IMR-90 (cell line): ENCODE data around the gene TXNL4A. TPM values are rescaled to one million over a fixed set of nuclear protein-coding genes. Genes with fewer than 3 reads are reported as not detected.
A peak's percentile ranks its signal among the peaks of the same experiment; 100 is the strongest.

ENCODE experiments used
- ATAC-seq: fragments of 200-7000 bp; cut with Tn5 transposase; 2 replicates; pipeline ENCODE4 v1.9.1; 2020; ENCODE audit warnings: low read depth, mild to moderate bottlenecking, moderate library complexity
- BruUV-seq: library from RNA; stranded (reverse); fragments of 400-500 nt; replicated peaks from 2 replicates; lab custom pipeline; 2021; lab: Mats Ljungman, UMichigan
- CTCF ChIA-PET: fragments of 300-600 bp; formaldehyde crosslinking; extraction: SDS; loops from one replicate; lab custom pipeline; 2021; ENCODE audit warnings: antibody characterized with exemption; lab: Yijun Ruan, JAX
- POLR2A ChIA-PET: fragments of 300-600 bp; sonication (Branson Sonifier 250); formaldehyde crosslinking; loops from one replicate; lab custom pipeline; 2022; ENCODE audit warnings: antibody characterized with exemption; ENCODE audit not compliant: unreplicated experiment; lab: Charles Lee
- DNase-seq: peaks from one replicate; pipeline ENCODE4 v3.0.0; 2013
- H2AFZ ChIP-seq: replicated peaks from 2 replicates; pipeline ENCODE3; 2013; ENCODE audit warnings: low read length, mild to moderate bottlenecking; ENCODE audit not compliant: poor library complexity
- H2AK5ac ChIP-seq: 2 replicates; pipeline ENCODE4 v1.6.1; 2013; ENCODE audit warnings: low read depth, low read length, inconsistent platforms
- H2AK9ac ChIP-seq: replicated peaks from 2 replicates; pipeline ENCODE3; 2013; ENCODE audit warnings: mild to moderate bottlenecking, low read depth, low read length, moderate library complexity; ENCODE audit not compliant: poor library complexity
- H2BK120ac ChIP-seq: 2 replicates; pipeline ENCODE4 v1.6.1; 2013; ENCODE audit warnings: low read depth, low read length, inconsistent platforms
- H2BK15ac ChIP-seq: 3 replicates; pipeline ENCODE4 v1.6.1; 2013; ENCODE audit warnings: low read depth, low read length, inconsistent platforms
- H2BK20ac ChIP-seq: 2 replicates; pipeline ENCODE4 v1.6.1; 2013; ENCODE audit warnings: low read depth, mild to moderate bottlenecking, inconsistent platforms, low read length, moderate library complexity
- H2BK5ac ChIP-seq: 2 replicates; pipeline ENCODE4 v1.6.1; 2013; ENCODE audit warnings: mild to moderate bottlenecking, low read depth, low read length, inconsistent platforms; ENCODE audit not compliant: poor library complexity, severe bottlenecking
- H3K14ac ChIP-seq: replicated peaks from 2 replicates; pipeline ENCODE4 v1.6.1; 2013; ENCODE audit warnings: low read depth, low read length, inconsistent platforms
- H3K18ac ChIP-seq: 2 replicates; pipeline ENCODE4 v1.6.1; 2013; ENCODE audit warnings: low read depth, low read length, control low read depth
- H3K23ac ChIP-seq: 2 replicates; pipeline ENCODE4 v1.6.1; 2013; ENCODE audit warnings: low read depth, low read length, inconsistent platforms
- H3K27ac ChIP-seq: 2 replicates; pipeline ENCODE4 v1.5.1; 2013; ENCODE audit warnings: mild to moderate bottlenecking, control low read depth, low read length; ENCODE audit not compliant: insufficient read depth
- H3K27me3 ChIP-seq: 2 replicates; pipeline ENCODE4 v1.6.1; 2013; ENCODE audit warnings: low read length; ENCODE audit not compliant: control insufficient read depth, insufficient read depth
- H3K36me3 ChIP-seq: 2 replicates; pipeline ENCODE4 v1.6.1; 2013; ENCODE audit warnings: low read length, mixed read lengths; ENCODE audit not compliant: control insufficient read depth, insufficient read depth
- H3K4ac ChIP-seq: 2 replicates; pipeline ENCODE4 v1.6.1; 2013; ENCODE audit warnings: low read depth, low read length, inconsistent platforms
- H3K4me1 ChIP-seq: 2 replicates; pipeline ENCODE4 v1.6.1; 2013; ENCODE audit warnings: low read length, mixed read lengths; ENCODE audit not compliant: control insufficient read depth, insufficient read depth
- H3K4me2 ChIP-seq: 2 replicates; pipeline ENCODE4 v1.6.1; 2013; ENCODE audit warnings: low read depth, mild to moderate bottlenecking, control low read depth, low read length, moderate library complexity
- H3K4me3 ChIP-seq: 2 replicates; pipeline ENCODE4 v1.5.1; 2013; ENCODE audit warnings: low read depth, mild to moderate bottlenecking, control low read depth, low read length, moderate library complexity; ENCODE audit not compliant: insufficient read depth
- H3K56ac ChIP-seq: 2 replicates; pipeline ENCODE4 v1.6.1; 2013; ENCODE audit warnings: low read length, inconsistent platforms; ENCODE audit not compliant: insufficient read depth; ENCODE audit errors: extremely low read depth
- H3K79me1 ChIP-seq, 2 experiments: 2 replicates each; pipeline ENCODE4 v1.6.1; 2013; ENCODE audit warnings: low read length in 2 of 2, inconsistent platforms in 1 of 2, low read depth in 1 of 2
- H3K9ac ChIP-seq: 2 replicates; pipeline ENCODE4 v1.6.1; 2013; ENCODE audit warnings: low read depth, low read length, control low read depth
- H3K9me1 ChIP-seq: 2 replicates; pipeline ENCODE4 v1.6.1; 2013; ENCODE audit warnings: low read length, inconsistent platforms; ENCODE audit not compliant: insufficient read depth
- H3K9me3 ChIP-seq: 2 replicates; pipeline ENCODE4 v1.6.1; 2013; ENCODE audit warnings: low read length; ENCODE audit not compliant: control insufficient read depth, insufficient read depth
- H4K20me1 ChIP-seq: 2 replicates; pipeline ENCODE4 v1.6.1; 2013; ENCODE audit warnings: low read length, inconsistent platforms; ENCODE audit not compliant: insufficient read depth
- H4K5ac ChIP-seq: 2 replicates; pipeline ENCODE4 v1.6.1; 2013; ENCODE audit warnings: mild to moderate bottlenecking, low read depth, low read length, control low read depth
- H4K8ac ChIP-seq, 2 experiments: 2 replicates each; pipeline ENCODE4 v1.6.1; 2013; ENCODE audit warnings: low read depth in 2 of 2, low read length in 2 of 2, control low read depth in 1 of 2, inconsistent platforms in 1 of 2
- H4K91ac ChIP-seq: 2 replicates; pipeline ENCODE4 v1.6.1; 2013; ENCODE audit warnings: low read depth, low read length, inconsistent platforms; ENCODE audit not compliant: insufficient read depth
- RAD21 ChIP-seq: IDR thresholded peaks from 2 replicates; pipeline ENCODE4 v1.6.1; 2012; ENCODE audit warnings: low read length, improper control_type of control experiment
- RFX5 ChIP-seq: IDR thresholded peaks from 2 replicates; pipeline ENCODE4 v1.8.0; 2012; ENCODE audit warnings: low read depth, mild to moderate bottlenecking, low read length, moderate library complexity
- SMC3 ChIP-seq: fragments of 150-350 bp; IDR thresholded peaks from 2 replicates; pipeline ENCODE4 v1.6.1; 2016; ENCODE audit warnings: low read depth, mild to moderate bottlenecking, antibody characterized with exemption, low read length, moderate library complexity
- WGBS, 2 experiments: methylation state at CpG; one replicate each; pipeline versions ENCODE4 v1.1.5 to v1.1.7; 2013; ENCODE audit warnings: missing lambda C conversion rate in 2 of 2; ENCODE audit not compliant: insufficient read length in 1 of 2; ENCODE audit errors: extremely low coverage in 2 of 2; 5-methylcytosine and 5-hydroxymethylcytosine counted together
- dilution Hi-C: fragments of 300-500 bp; cut with HindIII; formaldehyde crosslinking; loops from one replicate; pipeline ENCODE4 v1.14.3; 2018; ENCODE audit warnings: low sequenced_read_pairs; ENCODE audit not compliant: unreplicated experiment
- in situ Hi-C: fragments of 300-500 bp; cut with MboI; formaldehyde crosslinking; loops from 3 replicates; pipeline ENCODE4 v1.14.3; 2019; ENCODE audit warnings: low sequenced_read_pairs, inconsistent platforms, mixed read lengths
- intact Hi-C: fragments of 100-400 bp; cut with micrococcal nuclease; formaldehyde crosslinking; loops from 2 replicates; pipeline ENCODE4 v1.10.0; 2022
- polyA plus RNA-seq, 3 experiments: library from polyadenylated mRNA; depleted of rRNA; stranded (reverse); fragments of >200 nt; gene quantifications; 2 replicates each; pipeline ENCODE4 v1.2.3, GENCODE V29; 2012; ENCODE audit warnings: low replicate concordance in 1 of 3
- total RNA-seq: library from RNA; depleted of rRNA; stranded (reverse); fragments of >200 nt; gene quantifications from 2 replicates; pipeline ENCODE4 v1.2.3, GENCODE V29; 2012
- TF ChIP-seq, protein P1 (sequence below): conservative IDR thresholded peaks from 2 replicates; pipeline ENCODE4 v1.5.1; 2012; ENCODE audit warnings: mild to moderate bottlenecking, low read depth, low read length, improper control_type of control experiment

The TXNL4A gene
- total and polyA plus RNA-seq, 2 of the 4 experiments (the other 2 are of a cell fraction) = 38.7 to 103 TPM

DNA sequence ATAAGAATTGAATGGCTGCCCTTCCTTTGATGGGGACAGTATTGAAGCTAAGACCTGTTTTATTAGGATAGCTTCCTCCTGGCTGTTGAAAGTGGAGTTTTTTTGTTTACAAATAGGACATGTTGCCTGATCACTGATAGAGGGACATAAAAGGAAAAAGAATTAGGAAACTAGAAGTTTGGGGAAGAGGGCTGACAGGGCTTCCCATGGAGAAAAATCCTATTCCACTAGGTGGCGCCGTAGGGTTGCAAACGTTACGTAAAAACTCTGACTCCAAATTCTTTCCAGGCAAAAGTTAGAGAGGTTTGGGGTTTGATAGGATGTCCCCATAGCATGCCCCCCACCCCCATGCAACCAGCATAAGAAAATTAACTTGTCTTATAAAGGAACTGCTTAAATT lies 34.8 kb upstream of the TXNL4A start:
- Histone ChIP-seq H4K91ac (no peak overlapping the region), H2BK20ac (no peak overlapping the region), H2AFZ (no peak overlapping the region), H3K27ac (no peak overlapping the region), H3K79me1 (no peaks in the 10 kb centered on the region), H3K4me1 (no peaks in the 10 kb centered on the region), H3K9me1 (no peaks in the 10 kb centered on the region), H3K56ac (no peak overlapping the region), H4K5ac (no peak overlapping the region), H2AK5ac (no peak overlapping the region), H2BK5ac (no peak overlapping the region), H2BK120ac (no peak overlapping the region), H3K27me3 (no peaks in the 10 kb centered on the region), H3K36me3 (no peaks in the 10 kb centered on the region), H3K9ac (no peak overlapping the region), H2BK15ac (no peak overlapping the region), H2AK9ac (no peak overlapping the region), H3K18ac (no peak overlapping the region), H4K8ac (no peak overlapping the region), H4K20me1 (no peaks in the 10 kb centered on the region), H3K9me3 (peaks cover 53% of the 10 kb centered on the region), H3K23ac (no peak overlapping the region), H3K4ac (no peak overlapping the region), H3K4me2 (no peak overlapping the region), H3K4me3 (no peak overlapping the region), H3K14ac (no peak overlapping the region)
- CTCF ChIA-PET = no interaction called here
- ATAC-seq (no peak), DNase-seq (no peak)
- POLR2A ChIA-PET = no interaction called here
- dilution Hi-C loops = no loop called here
- in situ Hi-C loops = no loop called here
- no TSS peak for BruUV-seq
- no CpG with 5 or more reads among the region's 4 CpGs for WGBS, 2 experiments
- TF ChIP-seq RAD21 (peak; percentile 12; the same call in 1 of the 2 replicates), RFX5 (no peak), SMC3 (no peak)
- TF ChIP-seq, protein P1, sequence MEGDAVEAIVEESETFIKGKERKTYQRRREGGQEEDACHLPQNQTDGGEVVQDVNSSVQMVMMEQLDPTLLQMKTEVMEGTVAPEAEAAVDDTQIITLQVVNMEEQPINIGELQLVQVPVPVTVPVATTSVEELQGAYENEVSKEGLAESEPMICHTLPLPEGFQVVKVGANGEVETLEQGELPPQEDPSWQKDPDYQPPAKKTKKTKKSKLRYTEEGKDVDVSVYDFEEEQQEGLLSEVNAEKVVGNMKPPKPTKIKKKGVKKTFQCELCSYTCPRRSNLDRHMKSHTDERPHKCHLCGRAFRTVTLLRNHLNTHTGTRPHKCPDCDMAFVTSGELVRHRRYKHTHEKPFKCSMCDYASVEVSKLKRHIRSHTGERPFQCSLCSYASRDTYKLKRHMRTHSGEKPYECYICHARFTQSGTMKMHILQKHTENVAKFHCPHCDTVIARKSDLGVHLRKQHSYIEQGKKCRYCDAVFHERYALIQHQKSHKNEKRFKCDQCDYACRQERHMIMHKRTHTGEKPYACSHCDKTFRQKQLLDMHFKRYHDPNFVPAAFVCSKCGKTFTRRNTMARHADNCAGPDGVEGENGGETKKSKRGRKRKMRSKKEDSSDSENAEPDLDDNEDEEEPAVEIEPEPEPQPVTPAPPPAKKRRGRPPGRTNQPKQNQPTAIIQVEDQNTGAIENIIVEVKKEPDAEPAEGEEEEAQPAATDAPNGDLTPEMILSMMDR = no peak
- intact Hi-C loops = no loop called here
